GM18858 (cell line): ENCODE data around the gene MUTYH.
"Not testable (repeated sequence)": the region's sequence is repeated elsewhere in the genome, so short reads cannot be mapped to it uniquely, and the experiment has no call there.

Experiments used
- ATAC-seq: cut with Tn5 transposase; IDR thresholded peaks from one replicate; pipeline ENCODE4 v1.9.1; 2021; ENCODE audit not compliant: unreplicated experiment

The MUTYH gene

DNA sequence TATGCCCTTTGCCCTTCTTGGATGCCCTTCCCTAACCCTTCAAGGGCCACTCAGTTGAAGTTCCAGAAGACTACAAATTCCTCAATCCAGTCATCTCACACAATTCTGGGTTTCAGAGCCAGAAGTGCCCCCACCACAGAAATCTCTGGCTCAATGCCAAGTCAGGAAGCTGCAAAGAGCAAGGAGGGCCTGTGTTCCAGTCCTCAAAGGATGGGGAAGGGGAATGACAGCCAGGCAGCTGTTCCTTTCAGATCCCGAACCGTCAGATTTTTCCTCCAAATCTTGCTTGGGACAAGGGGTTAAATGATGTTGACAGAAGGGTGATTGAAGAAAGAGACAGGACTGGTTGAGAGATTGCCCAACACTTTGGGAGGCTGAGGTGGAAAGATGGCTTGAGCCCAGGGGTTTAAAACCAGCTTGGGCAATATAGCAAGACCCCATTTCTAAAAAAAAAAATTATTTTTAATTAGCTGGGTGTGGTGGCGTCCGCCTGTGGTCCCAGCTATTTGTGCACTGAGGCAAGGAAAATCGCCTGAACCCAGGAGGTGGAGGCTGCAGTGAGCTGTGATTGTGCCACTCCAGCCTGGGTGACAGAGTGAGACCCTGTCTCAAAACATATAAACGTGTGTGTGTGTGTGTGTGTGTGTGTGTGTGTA, 14.3 kb downstream of the MUTYH start:
- ATAC-seq: no peak

- no peak for ATAC-seq
Observed at GRCh38 chr1:45322486-45323040, 17.7 kb downstream of the MUTYH start.

DNA sequence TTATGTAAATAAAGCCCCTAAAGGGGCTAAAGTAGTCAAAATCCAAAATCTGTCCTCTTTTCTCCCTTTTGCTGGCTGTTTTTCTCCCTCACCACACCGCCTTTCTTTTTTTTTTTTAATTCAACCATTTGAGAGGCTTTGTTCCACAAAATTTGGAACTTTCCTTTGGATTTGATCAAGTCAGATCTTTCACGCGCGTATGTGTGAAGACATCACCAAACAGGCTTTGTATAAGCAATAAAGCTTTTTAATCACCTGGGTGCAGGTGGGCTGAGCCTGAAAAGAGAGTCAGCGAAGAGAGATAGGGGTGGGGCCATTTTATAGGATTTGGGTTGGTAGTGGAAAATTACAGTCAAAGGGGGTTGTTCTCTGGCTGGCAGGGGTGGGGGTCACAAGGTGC, 18.8 kb downstream of the MUTYH start:
- no peak for ATAC-seq

DNA sequence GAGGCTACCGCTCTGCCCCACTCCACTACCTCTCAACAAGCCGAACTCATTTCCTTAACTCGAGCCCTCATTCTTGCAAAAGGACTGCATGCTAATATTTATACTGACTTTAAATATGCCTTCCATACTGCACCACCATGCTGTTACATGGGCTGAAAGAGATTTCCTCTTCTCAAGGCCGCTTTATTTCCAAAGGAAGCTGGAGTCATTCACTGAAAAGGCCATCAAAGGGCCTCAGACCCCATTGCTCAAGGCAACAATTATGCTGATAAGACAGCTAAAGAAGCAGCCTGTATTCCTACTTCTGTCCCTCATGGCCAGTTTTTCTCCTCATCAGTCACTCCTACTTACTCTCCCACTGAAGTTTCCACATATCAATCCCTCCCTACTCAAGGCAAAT, 20.5 kb downstream of the MUTYH start:
- ATAC-seq: no peak

GRCh38 chr1:45317166-45317565, 23.1 kb downstream of the MUTYH start:
- no peak for ATAC-seq

DNA sequence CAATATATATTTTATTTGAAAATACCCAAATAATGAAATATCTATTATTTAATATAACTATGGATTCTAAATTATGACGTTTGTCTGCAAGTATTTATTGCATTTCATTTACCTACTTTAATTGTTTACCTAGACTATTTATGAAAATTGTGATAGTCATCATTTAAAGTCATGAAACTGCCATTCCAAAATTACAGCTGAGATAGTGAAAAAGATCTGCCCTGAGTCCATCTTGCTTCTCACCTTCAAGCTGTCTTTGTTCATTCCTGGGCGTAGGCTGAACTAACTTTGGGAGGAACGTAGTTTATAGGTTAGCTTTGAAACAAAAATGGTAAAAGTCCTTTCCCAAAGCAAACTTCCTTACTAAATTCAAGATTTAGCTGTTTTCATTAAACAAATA, 26.0 kb downstream of the MUTYH start:
- no peak for ATAC-seq

DNA sequence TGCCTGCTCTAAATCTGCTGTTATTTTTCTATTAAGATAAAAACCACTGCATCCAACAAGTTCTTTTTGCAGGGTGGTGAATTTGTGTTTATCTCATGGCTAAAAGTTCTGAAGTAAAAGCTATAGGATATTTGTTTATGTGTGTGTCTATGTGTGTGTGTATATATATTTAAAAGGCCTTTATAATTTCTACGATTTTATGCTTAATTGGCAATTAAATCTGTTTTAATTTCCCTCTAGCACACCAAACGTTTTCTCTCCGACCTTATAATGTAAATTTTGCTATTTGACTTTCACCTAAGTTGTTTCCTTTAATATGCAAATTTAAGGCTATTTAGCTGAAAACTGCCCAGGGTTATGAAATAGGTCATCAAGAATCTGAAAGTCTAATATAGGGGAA, 33.3 kb downstream of the MUTYH start:
- no peak for ATAC-seq

GRCh38 chr1:45306319-45306718, 33.9 kb downstream of the MUTYH start:
- ATAC-seq: no peak

GRCh38 chr1:45305231-45305630, 35.0 kb downstream of the MUTYH start:
- no peak for ATAC-seq

DNA sequence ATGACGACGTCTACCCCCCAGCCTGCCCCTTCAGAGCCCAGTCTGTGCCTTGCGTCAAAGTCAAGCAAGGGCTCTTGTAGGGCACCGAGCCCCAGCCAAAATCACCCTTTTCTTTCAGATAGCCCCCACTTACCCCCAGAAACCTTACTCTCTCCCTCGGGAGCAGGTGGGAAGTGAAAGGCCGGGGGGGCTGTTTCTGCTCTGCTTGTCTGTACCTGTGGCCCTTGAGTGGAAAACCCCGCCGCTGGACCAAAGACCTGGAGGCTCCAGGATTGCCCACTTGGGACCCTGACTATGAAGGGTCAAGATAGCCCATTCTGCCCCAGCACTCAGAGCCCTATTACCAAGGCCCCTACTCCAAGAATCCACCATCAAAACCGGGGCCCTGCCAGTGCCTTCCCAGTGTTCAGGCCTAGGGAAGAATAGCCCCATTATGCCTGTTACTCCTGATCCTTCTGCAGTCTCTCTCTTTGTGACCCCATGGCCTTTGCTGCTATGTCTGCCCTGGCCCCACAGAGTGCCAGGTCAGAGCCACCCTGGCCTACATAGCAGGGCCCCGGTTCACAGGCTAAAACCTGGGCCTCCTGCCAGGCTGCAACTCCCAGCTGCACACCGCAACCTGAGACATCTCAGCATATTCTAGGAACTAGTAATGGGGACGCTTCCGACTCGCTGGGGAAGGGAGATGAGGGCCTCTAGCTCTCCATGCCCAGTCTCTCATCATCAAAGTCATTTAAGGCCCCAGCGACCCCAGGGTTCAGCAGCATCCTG, 35.7 kb downstream of the MUTYH start:
- no peak for ATAC-seq

DNA sequence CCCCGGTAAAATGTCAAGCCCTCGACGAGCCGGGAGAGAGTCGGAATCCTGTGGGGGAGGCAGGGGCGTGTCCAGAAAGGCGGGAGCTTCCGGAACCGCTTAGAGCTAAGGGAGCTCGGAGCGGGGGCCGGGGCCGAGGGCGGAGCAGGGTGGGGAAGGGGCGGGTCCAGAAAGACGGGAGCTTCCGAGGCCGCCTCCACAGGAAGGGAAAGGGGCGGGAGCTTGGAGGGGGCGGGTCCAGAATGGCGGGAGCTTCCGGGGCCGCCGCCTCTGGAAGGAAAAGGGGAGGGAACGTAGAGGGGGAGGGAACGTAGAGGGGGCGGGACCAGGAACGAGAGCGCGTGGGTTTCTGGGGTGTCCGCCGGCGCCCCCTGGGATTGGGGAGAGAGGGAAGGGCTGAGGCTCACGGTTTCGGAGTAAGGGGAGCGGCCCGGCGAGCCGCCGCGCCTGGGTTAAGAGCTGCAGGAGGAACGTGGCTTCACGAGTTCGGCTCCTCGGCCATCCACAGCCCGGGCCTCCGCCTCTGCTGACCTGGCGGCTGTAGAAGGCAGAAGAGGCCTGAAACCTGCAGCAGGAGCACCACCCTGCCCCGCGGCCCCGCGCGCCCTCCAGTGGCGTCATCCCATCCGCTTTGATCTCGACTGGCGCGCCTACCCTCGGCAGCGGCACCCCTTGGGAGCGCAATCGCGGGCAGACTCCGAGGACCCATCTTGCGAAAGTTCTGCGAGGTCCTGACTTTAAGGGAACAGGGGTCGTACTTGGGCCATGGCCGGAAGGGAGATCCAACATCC, 36.5 kb downstream of the MUTYH start:
- peak; percentile 45 for ATAC-seq

GRCh38 chr1:45302505-45303150, 37.6 kb downstream of the MUTYH start:
- ATAC-seq: no peak

- ATAC-seq: no peak
Observed at GRCh38 chr1:45300669-45300997, 39.6 kb downstream of the MUTYH start.

- ATAC-seq: no peak
Observed at GRCh38 chr1:45299981-45300668, 40.1 kb downstream of the MUTYH start.

DNA sequence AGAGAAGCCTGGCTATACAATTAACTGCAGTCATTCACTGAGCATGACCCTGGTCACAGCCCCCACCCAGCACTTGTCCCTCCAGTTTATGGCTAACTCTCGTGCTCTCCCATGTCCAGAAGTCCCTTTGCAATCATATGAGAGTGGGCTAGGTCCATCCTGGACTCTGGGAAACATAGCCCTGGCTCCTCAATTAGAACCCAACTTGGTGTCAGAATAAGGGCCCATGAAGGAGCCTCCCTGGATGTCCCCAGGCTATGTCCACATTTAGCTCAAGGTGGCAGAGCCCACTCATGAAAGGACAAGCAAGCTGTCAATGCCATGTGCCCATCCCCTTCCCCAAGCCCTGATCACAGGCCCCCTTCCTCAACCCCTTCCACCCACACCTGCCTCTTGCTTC, 40.9 kb downstream of the MUTYH start:
- ATAC-seq: no peak

DNA sequence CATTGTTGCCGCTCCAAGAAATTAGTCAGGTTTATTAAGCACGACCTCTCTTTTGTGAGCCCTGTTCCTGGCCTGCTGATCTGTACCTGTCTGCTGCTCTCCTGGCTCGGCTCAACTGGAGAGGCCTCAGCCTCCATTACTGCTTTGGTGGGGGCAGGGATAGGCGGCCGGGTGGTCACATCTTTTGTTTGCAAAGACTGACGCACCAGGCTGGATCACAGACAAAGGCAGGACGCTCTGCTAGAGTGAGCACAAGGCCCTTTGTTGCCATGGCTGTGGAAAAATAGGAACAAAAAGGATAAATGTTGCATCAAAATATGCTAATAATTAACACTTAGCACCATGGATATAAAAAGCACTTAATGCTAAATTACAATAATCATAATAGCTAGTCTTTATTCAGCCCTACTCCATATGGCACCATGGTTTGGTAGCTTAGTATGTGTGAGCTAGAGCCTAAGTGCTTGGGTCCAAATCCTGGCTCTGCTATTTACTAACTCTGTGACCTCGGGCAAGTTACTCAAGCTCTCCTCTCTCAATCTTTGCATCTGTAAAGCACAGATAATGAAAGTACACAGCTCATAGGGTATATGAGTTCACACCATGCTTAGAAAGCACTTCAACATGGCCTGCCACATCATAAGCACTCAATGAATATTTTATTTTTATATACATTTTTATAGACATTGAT, 42.4 kb downstream of the MUTYH start:
- ATAC-seq: no peak

DNA sequence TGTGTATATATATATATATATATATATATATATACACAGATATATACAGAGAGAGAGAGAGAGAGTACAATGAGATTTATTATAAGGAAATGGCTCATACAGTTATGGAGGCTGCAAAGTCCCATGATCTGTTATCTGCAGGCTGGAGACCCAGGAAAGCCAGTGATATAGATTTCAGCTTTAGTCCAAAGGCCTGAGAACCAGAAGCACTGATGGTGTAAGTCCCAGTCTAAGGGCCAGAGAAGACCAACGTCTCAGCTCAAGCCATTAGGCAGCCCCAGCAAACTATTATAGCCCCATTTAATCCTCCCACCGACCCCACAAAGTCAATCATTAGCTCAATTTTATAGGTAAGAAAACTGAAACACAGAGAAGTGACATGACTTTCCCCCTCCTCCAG, 48.5 kb downstream of the MUTYH start:
- no peak for ATAC-seq

GRCh38 chr1:45291002-45291401, 49.2 kb downstream of the MUTYH start:
- not testable (repeated sequence) for ATAC-seq

DNA sequence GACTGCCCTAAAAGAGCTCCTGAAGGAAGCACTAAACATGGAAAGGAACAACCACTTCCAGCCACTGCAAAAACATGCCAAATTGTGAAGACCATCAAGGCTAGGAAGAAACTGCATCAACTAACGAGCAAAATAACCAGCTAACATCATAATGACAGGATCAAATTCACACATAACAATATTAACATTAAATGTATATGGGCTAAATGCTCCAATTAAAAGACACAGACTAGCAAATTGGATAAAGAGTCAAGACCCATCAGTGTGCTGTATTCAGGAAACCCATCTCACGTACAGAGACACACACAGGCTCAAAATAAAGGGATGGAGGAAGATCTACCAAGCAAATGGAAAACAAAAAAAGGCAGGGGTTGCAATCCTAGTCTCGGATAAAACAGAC, 53.7 kb downstream of the MUTYH start:
- not testable (repeated sequence) for ATAC-seq

DNA sequence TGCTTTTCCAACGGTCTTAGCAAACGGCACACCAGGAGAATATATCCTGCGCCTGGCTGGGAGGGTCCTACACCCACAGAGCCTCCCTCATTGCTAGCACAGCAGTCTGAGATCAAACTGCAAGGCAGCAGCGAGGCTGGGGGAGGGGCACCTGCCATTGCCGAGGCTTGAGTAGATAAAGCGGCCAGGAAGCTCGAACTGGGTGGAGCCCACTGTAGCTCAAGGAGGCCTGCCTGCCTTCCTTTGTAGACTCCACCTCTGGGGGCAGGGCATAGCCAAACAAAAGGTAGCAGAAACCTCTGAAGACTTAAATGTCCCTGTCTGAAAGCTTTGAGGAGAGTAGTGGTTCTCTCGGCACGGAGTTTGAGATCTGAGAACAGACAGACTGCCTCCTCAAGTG, 55.4 kb downstream of the MUTYH start:
- ATAC-seq: not testable (repeated sequence)
